Esophagus muscularis mucosa (tissue), 4 donors: Measurements from ENCODE around the gene RHAG. TPM values are rescaled to one million over a fixed set of nuclear protein-coding genes. Genes with fewer than 3 reads are reported as not detected.

Experiments used
- DNase-seq: peaks from one replicate; pipeline ENCODE4 v3.0.0-alpha.2; 2017; ENCODE audit errors: extremely low spot score
- H3K27ac ChIP-seq, 4 donors: fragments of 200-600 bp; sonication (generic); replicated peaks in 1 of 4; 1 replicate in 3 of 4; 2 replicates in 1 of 4; pipeline ENCODE4 v1.5.1; 2016 to 2019; ENCODE audit warnings: mild to moderate bottlenecking in 1 of 4
- H3K27me3 ChIP-seq, 4 donors: fragments of 200-600 bp; sonication (generic); one replicate each; pipeline versions ENCODE4 v1.5.1 to v1.6.0; 2016 to 2019
- H3K36me3 ChIP-seq, 4 donors: fragments of 200-600 bp; sonication (generic); one replicate each; pipeline ENCODE4 v1.5.1; 2016 to 2019
- H3K4me1 ChIP-seq, 4 donors: fragments of 200-600 bp; sonication (generic); one replicate each; pipeline ENCODE4 v1.5.1; 2016 to 2019
- H3K4me3 ChIP-seq, 4 donors: fragments of 200-600 bp; sonication (generic); 1 replicate in 2 of 4; 2 replicates in 2 of 4; pipeline ENCODE4 v1.5.1; 2016 to 2019; ENCODE audit warnings: mild to moderate bottlenecking in 4 of 4, moderate library complexity in 1 of 4
- H3K9me3 ChIP-seq, 4 donors: fragments of 200-600 bp; sonication (generic); 1 replicate in 3 of 4; 2 replicates in 1 of 4; pipeline ENCODE4 v1.5.1; 2016 to 2019
- CTCF ChIP-seq, 3 experiments: fragments of 200-600 bp in 2 of 3; fragments of 450-650 bp in 1 of 3; sonication (generic) in 2 of 3; IDR thresholded peaks; one replicate each; pipeline ENCODE4 v1.5.1; 2017 to 2019; ENCODE audit warnings: antibody characterized with exemption in 3 of 3, mild to moderate bottlenecking in 2 of 3, moderate library complexity in 1 of 3
- EP300 ChIP-seq: sonication (generic); formaldehyde crosslinking; IDR thresholded peaks from one replicate; pipeline ENCODE4 v1.6.1; 2017; ENCODE audit warnings: antibody characterized with exemption
- POLR2A ChIP-seq: fragments of 450-650 bp; IDR thresholded peaks from one replicate; pipeline ENCODE4 v1.6.1; 2017; ENCODE audit warnings: antibody characterized with exemption, moderate library complexity, mild to moderate bottlenecking, low read depth
- POLR2AphosphoS5 ChIP-seq, 2 donors: sonication (generic); formaldehyde crosslinking; IDR thresholded peaks; one replicate each; pipeline ENCODE4 v1.6.1; 2017; ENCODE audit warnings: antibody characterized with exemption in 2 of 2
- WGBS: methylation state at CpG from one replicate; pipeline ENCODE4 v1.1.5; 2018; 5-methylcytosine and 5-hydroxymethylcytosine counted together
- intact Hi-C: fragments of 100-400 bp; cut with DNase I; formaldehyde crosslinking; loops from one replicate; pipeline ENCODE4 v1.15.1; 2023
- total RNA-seq, 4 donors: library from RNA; depleted of rRNA; stranded (reverse); fragments of >200 nt; gene quantifications; one replicate each; pipeline versions ENCODE4 v1.1.0 to v1.2.1, GENCODE V29; 2016

The RHAG gene
- total RNA-seq, 4 donors from 2014 or later = 0.42 to 1.4 (median 0.99) TPM; not detected in 1

GRCh38 chr6:49639177-49639817, 2.7 kb upstream of the RHAG start:
- Histone ChIP-seq H3K4me1 (no peaks in the 10 kb centered on the region), H3K36me3 (no peaks in the 10 kb centered on the region), H3K27me3 (peaks cover 0 to 11% (median 0%) of the 10 kb centered on the region in 4 donors), H3K4me3 (no peak overlapping the region), H3K27ac (no peak overlapping the region), H3K9me3 (no peaks in the 10 kb centered on the region)
- intact Hi-C loops = no loop called here
- WGBS = 57% methylated on average over 5 of the region's 5 CpGs
- TF ChIP-seq POLR2A (no peak), EP300 (no peak), POLR2AphosphoS5 (IDR thresholded peaks at IDR 0.05) (no peak), CTCF (IDR thresholded peaks at IDR 0.05) (no peak)
- no peak for DNase-seq

- WGBS = 61% methylated on average over 3 of the region's 3 CpGs
- H3K4me3 ChIP-seq = no peak overlapping the region
- intact Hi-C loops = no loop called here
Observed at GRCh38 chr6:49637350-49637731, 702 bp upstream of the RHAG start.

GRCh38 chr6:49635978-49636712, 494 bp downstream of the RHAG start:
- intact Hi-C loops = no loop called here
- TF ChIP-seq POLR2A (no peak), POLR2AphosphoS5 (IDR thresholded peaks at IDR 0.05) (no peak), CTCF (IDR thresholded peaks at IDR 0.05) (no peak), EP300 (no peak)
- Histone ChIP-seq H3K27me3 (peaks cover 0 to 11% (median 0%) of the 10 kb centered on the region in 4 donors), H3K27ac (no peak overlapping the region), H3K9me3 (no peaks in the 10 kb centered on the region), H3K4me1 (no peaks in the 10 kb centered on the region), H3K4me3 (no peak overlapping the region), H3K36me3 (no peaks in the 10 kb centered on the region)
- no peak for DNase-seq
- WGBS = 89% methylated on average over 5 of the region's 5 CpGs

More at GRCh38 chr6:49637350-49637731, 702 bp upstream of the RHAG start:
- H3K27me3 ChIP-seq = peaks cover 0 to 11% (median 0%) of the 10 kb centered on the region in 4 donors
- DNase-seq = no peak
- no peak for TF ChIP-seq EP300
- TF ChIP-seq POLR2AphosphoS5 (IDR thresholded peaks at IDR 0.05) = no peak
- TF ChIP-seq CTCF (IDR thresholded peaks at IDR 0.05) = no peak
- H3K4me1 ChIP-seq = no peaks in the 10 kb centered on the region
- H3K27ac ChIP-seq = no peak overlapping the region
- no peaks in the 10 kb centered on the region for H3K9me3 ChIP-seq
- no peaks in the 10 kb centered on the region for H3K36me3 ChIP-seq

GRCh38 chr6:49635480-49635879, 1.2 kb downstream of the RHAG start:
- H3K4me3 ChIP-seq = no peak overlapping the region
- no peaks in the 10 kb centered on the region for H3K9me3 ChIP-seq
- no peak overlapping the region for H3K27ac ChIP-seq
- intact Hi-C loops = no loop called here
- TF ChIP-seq POLR2AphosphoS5 (IDR thresholded peaks at IDR 0.05) = no peak
- TF ChIP-seq POLR2A = no peak
- no peak for TF ChIP-seq CTCF (IDR thresholded peaks at IDR 0.05)
- TF ChIP-seq EP300 = no peak
- no peaks in the 10 kb centered on the region for H3K36me3 ChIP-seq
- H3K4me1 ChIP-seq = no peaks in the 10 kb centered on the region
- H3K27me3 ChIP-seq = peaks cover 0 to 8% (median 0%) of the 10 kb centered on the region in 4 donors
- DNase-seq = no peak
